ENCODE results near the gene PSD2.

Gene PSD2

GRCh38 chr5:139835656-139836055 lies 40.0 kb downstream of the PSD2 start:
- DNase-seq (ENCODE audit: low read depth in 3 of 3), result no peak

GRCh38 chr5:139836469-139837208 lies 41.0 kb downstream of the PSD2 start:
- no peak for DNase-seq (ENCODE audit: low read depth in 3 of 3)

- no peak for DNase-seq (ENCODE audit: low read depth in 3 of 3)
Measured at GRCh38 chr5:139837711-139838380, 42.2 kb downstream of the PSD2 start.

- DNase-seq (ENCODE audit: low read depth in 3 of 3), result no peak
Measured at GRCh38 chr5:139838381-139839197, 43.0 kb downstream of the PSD2 start.

- DNase-seq (ENCODE audit: low read depth in 3 of 3), result no peak
Measured at GRCh38 chr5:139839232-139839815, 43.7 kb downstream of the PSD2 start.

GRCh38 chr5:139839918-139840317 lies 44.3 kb downstream of the PSD2 start:
- no peak for DNase-seq (ENCODE audit: low read depth in 3 of 3)

GRCh38 chr5:139841549-139841948 lies 45.9 kb downstream of the PSD2 start:
- no peak for DNase-seq (ENCODE audit: low read depth in 3 of 3)

- DNase-seq (ENCODE audit: low read depth in 3 of 3), result no peak
Measured at GRCh38 chr5:139842321-139842720, 46.7 kb downstream of the PSD2 start.

- no peak for DNase-seq (ENCODE audit: low read depth in 3 of 3)
Measured at GRCh38 chr5:139843991-139844390, 48.4 kb downstream of the PSD2 start.

GRCh38 chr5:139844472-139845145 lies 49.0 kb downstream of the PSD2 start:
- DNase-seq (ENCODE audit: low read depth in 3 of 3), result peak; percentile 50 to 77 (median 51)

- no peak for DNase-seq (ENCODE audit: low read depth in 3 of 3)
Measured at GRCh38 chr5:139845846-139846681, 50.5 kb downstream of the PSD2 start.

- DNase-seq (ENCODE audit: low read depth in 3 of 3), result no peak
Measured at GRCh38 chr5:139847091-139847490, 51.5 kb downstream of the PSD2 start.

- peak; percentile 41 to 71 (median 67) for DNase-seq (ENCODE audit: low read depth in 3 of 3)
Measured at GRCh38 chr5:139847790-139848507, 52.3 kb downstream of the PSD2 start.

GRCh38 chr5:139848508-139849100 lies 53.0 kb downstream of the PSD2 start:
- peak in 1 of 3 experiments; percentile 16 for DNase-seq (ENCODE audit: low read depth in 3 of 3)

- no peak for DNase-seq (ENCODE audit: low read depth in 3 of 3)
Measured at GRCh38 chr5:139849501-139849900, 53.9 kb downstream of the PSD2 start.

GRCh38 chr5:139849942-139850341 lies 54.3 kb downstream of the PSD2 start:
- no peak for DNase-seq (ENCODE audit: low read depth in 3 of 3)

- no peak for DNase-seq (ENCODE audit: low read depth in 3 of 3)
Measured at GRCh38 chr5:139850423-139851016, 54.9 kb downstream of the PSD2 start.

- no peak for DNase-seq (ENCODE audit: low read depth in 3 of 3)
Measured at GRCh38 chr5:139851558-139851957, 56.0 kb downstream of the PSD2 start.

GRCh38 chr5:139852696-139853095 lies 57.1 kb downstream of the PSD2 start:
- DNase-seq (ENCODE audit: low read depth in 3 of 3), result no peak

Measured in stimulated activated CD4-positive, alpha-beta T cell treated with anti-CD3 and anti-CD28 coated beads, TNF-alpha, amount 100 ng/mL, for 24 hours (primary cell).